HepG2 (cell line): ENCODE measurements around the gene CTIF. TPM values are rescaled to one million over a fixed set of nuclear protein-coding genes. Genes with fewer than 3 reads are reported as not detected.

Source experiments
- AGO2 ChIP-seq: fragments of 200-400 bp; formaldehyde crosslinking; optimal IDR thresholded peaks from 2 replicates; pipeline ENCODE3; 2017; ENCODE audit warnings: mild to moderate bottlenecking, low read depth, low read length, moderate library complexity
- CBX2 ChIP-seq, 2 experiments: fragments of 200-600 bp in 1 of 2; sonication (generic); formaldehyde crosslinking in 1 of 2; IDR thresholded peaks; 2 replicates each; pipeline versions ENCODE4 v1.7.0 to v1.8.1; 2018 to 2022; ENCODE audit warnings: low read depth in 2 of 2, low read length in 1 of 2, mild to moderate bottlenecking in 1 of 2, missing genetic modification reagents in 1 of 2
- HDAC1 ChIP-seq: sonication (generic); formaldehyde crosslinking; IDR thresholded peaks from 2 replicates; pipeline ENCODE4 v1.5.1; 2020; ENCODE audit warnings: mild to moderate bottlenecking, missing genetic modification reagents
- HNF4A ChIP-seq: sonication (generic); formaldehyde crosslinking; IDR thresholded peaks from 2 replicates; pipeline ENCODE4 v1.4.0; 2020; ENCODE audit warnings: missing genetic modification reagents
- HNF4G ChIP-seq, 2 experiments: sonication (generic) in 1 of 2; formaldehyde crosslinking in 1 of 2; IDR thresholded peaks; 2 replicates each; pipeline versions ENCODE4 v1.4.0 to v1.6.1; 2011 to 2020; ENCODE audit warnings: borderline replicate concordance in 2 of 2, low read depth in 2 of 2, mild to moderate bottlenecking in 2 of 2, low read length in 1 of 2, missing genetic modification reagents in 1 of 2, moderate library complexity in 1 of 2
- HOXA3 ChIP-seq: sonication (generic); formaldehyde crosslinking; IDR thresholded peaks from 2 replicates; pipeline ENCODE4 v1.5.0; 2020; ENCODE audit warnings: missing genetic modification reagents
- IKZF1 ChIP-seq: fragments of 450-650 bp; IDR thresholded peaks from 2 replicates; pipeline ENCODE4 v1.7.1; 2016
- KDM1A ChIP-seq: IDR thresholded peaks from 2 replicates; pipeline ENCODE4 v1.6.1; 2016; ENCODE audit warnings: missing compliant biosample characterization
- MED1 ChIP-seq: sonication (generic); formaldehyde crosslinking; IDR thresholded peaks from 2 replicates; pipeline ENCODE4 v1.4.0; 2020; ENCODE audit warnings: missing genetic modification reagents
- NR2F6 ChIP-seq, 2 experiments: IDR thresholded peaks; 2 replicates each; pipeline ENCODE4 v1.6.1; 2016; ENCODE audit warnings: antibody characterized with exemption in 1 of 2, mild to moderate bottlenecking in 1 of 2
- RXRA ChIP-seq: sonication (generic); formaldehyde crosslinking; IDR thresholded peaks from 2 replicates; pipeline ENCODE4 v1.5.1; 2020; ENCODE audit warnings: missing genetic modification reagents
- SOX13 ChIP-seq, 3 experiments: fragments of 450-650 bp in 1 of 3; sonication (generic) in 1 of 3; formaldehyde crosslinking in 1 of 3; IDR thresholded peaks in 2 of 3; conservative IDR thresholded peaks in 1 of 3; 2 replicates each; pipeline versions ENCODE4 v1.5.0 to v1.6.1; 2016 to 2020; ENCODE audit warnings: antibody characterized with exemption in 1 of 3, mild to moderate bottlenecking in 1 of 3, missing compliant biosample characterization in 1 of 3, missing genetic modification reagents in 1 of 3, moderate library complexity in 1 of 3
- TCF7 ChIP-seq: sonication (generic); IDR thresholded peaks from 2 replicates; pipeline ENCODE4 v1.6.1; 2016; ENCODE audit warnings: antibody characterized with exemption, low read depth
- TSC22D2 ChIP-seq: sonication (generic); formaldehyde crosslinking; IDR thresholded peaks from 2 replicates; pipeline ENCODE4 v1.5.1; 2020; ENCODE audit warnings: missing genetic modification reagents, mild to moderate bottlenecking, borderline replicate concordance
- ZMYM3 ChIP-seq: sonication (generic); formaldehyde crosslinking; IDR thresholded peaks from 2 replicates; pipeline ENCODE4 v1.5.1; 2020; ENCODE audit warnings: mild to moderate bottlenecking, missing genetic modification reagents
- ZNF629 ChIP-seq: sonication (generic); formaldehyde crosslinking; conservative IDR thresholded peaks from 2 replicates; pipeline ENCODE4 v1.5.0; 2020; ENCODE audit warnings: missing genetic modification reagents
- ZNF709 ChIP-seq: sonication (generic); formaldehyde crosslinking; IDR thresholded peaks from 2 replicates; pipeline ENCODE4 v1.5.0; 2020; ENCODE audit warnings: mild to moderate bottlenecking, missing genetic modification reagents
- polyA plus RNA-seq, 8 experiments: library from polyadenylated mRNA; depleted of rRNA in 3 of 8; stranded (reverse) in 7 of 8; unstranded in 1 of 8; fragments of >200 nt; fragmentation: Illumina TruSeq in 4 of 8; extraction: Trizol in 4 of 8; gene quantifications; 2 replicates each; pipeline versions ENCODE4 v1.2.1 to v1.2.3, GENCODE V29; 2011 to 2016; ENCODE audit warnings: low read depth in 4 of 8, missing spikeins in 1 of 8, mixed read lengths in 1 of 8; ENCODE audit not compliant: insufficient read depth in 1 of 8
- total RNA-seq, 5 experiments: library from RNA; depleted of rRNA; stranded (reverse); fragments of >200 nt; fragmentation: Illumina TruSeq; extraction: Trizol; gene quantifications; 2 replicates each; pipeline ENCODE4 v1.2.3, GENCODE V29; 2016; ENCODE audit warnings: low read depth in 1 of 5
- TF ChIP-seq, protein P1 (sequence below): sonication (generic); formaldehyde crosslinking; conservative IDR thresholded peaks from 2 replicates; pipeline ENCODE4 v1.4.0; 2020; ENCODE audit warnings: mild to moderate bottlenecking, missing genetic modification reagents, moderate library complexity
- TF ChIP-seq, protein P2 (sequence below): sonication (generic); formaldehyde crosslinking; IDR thresholded peaks from 2 replicates; pipeline ENCODE4 v1.8.0; 2022; ENCODE audit warnings: missing genetic modification reagents, mild to moderate bottlenecking, borderline replicate concordance
- TF ChIP-seq, protein P3 (sequence below): sonication (generic); formaldehyde crosslinking; IDR thresholded peaks from 2 replicates; pipeline ENCODE4 v1.4.0; 2020; ENCODE audit warnings: missing genetic modification reagents

The CTIF gene
- total and polyA plus RNA-seq, 2 of the 13 experiments (the other 11 are each of a cell fraction or from before 2014, with no cell fraction given) = 18.2 to 28.0 TPM

GRCh38 chr18:48574667-48575300, 36.0 kb downstream of the CTIF start (continued):
- TF ChIP-seq, protein P1, sequence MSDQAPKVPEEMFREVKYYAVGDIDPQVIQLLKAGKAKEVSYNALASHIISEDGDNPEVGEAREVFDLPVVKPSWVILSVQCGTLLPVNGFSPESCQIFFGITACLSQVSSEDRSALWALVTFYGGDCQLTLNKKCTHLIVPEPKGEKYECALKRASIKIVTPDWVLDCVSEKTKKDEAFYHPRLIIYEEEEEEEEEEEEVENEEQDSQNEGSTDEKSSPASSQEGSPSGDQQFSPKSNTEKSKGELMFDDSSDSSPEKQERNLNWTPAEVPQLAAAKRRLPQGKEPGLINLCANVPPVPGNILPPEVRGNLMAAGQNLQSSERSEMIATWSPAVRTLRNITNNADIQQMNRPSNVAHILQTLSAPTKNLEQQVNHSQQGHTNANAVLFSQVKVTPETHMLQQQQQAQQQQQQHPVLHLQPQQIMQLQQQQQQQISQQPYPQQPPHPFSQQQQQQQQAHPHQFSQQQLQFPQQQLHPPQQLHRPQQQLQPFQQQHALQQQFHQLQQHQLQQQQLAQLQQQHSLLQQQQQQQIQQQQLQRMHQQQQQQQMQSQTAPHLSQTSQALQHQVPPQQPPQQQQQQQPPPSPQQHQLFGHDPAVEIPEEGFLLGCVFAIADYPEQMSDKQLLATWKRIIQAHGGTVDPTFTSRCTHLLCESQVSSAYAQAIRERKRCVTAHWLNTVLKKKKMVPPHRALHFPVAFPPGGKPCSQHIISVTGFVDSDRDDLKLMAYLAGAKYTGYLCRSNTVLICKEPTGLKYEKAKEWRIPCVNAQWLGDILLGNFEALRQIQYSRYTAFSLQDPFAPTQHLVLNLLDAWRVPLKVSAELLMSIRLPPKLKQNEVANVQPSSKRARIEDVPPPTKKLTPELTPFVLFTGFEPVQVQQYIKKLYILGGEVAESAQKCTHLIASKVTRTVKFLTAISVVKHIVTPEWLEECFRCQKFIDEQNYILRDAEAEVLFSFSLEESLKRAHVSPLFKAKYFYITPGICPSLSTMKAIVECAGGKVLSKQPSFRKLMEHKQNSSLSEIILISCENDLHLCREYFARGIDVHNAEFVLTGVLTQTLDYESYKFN (CRISPR knock-in tag) = peak; percentile 19; the same call in 1 of the 2 replicates
- TF ChIP-seq ZMYM3 (CRISPR knock-in tag) = peak; percentile 94
- TF ChIP-seq KDM1A (CRISPR knock-in tag) = peak; percentile 64; the same call in 1 of the 2 replicates
- TF ChIP-seq MED1 (CRISPR knock-in tag) = 0 out of 2 replicates have a peak, but pooled peaks have one; percentile 15
- TF ChIP-seq TSC22D2 (CRISPR knock-in tag) = no peak
- TF ChIP-seq, protein P2, sequence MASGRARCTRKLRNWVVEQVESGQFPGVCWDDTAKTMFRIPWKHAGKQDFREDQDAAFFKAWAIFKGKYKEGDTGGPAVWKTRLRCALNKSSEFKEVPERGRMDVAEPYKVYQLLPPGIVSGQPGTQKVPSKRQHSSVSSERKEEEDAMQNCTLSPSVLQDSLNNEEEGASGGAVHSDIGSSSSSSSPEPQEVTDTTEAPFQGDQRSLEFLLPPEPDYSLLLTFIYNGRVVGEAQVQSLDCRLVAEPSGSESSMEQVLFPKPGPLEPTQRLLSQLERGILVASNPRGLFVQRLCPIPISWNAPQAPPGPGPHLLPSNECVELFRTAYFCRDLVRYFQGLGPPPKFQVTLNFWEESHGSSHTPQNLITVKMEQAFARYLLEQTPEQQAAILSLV = 0 out of 2 replicates have a peak, but pooled peaks have one; percentile 24
- TF ChIP-seq NR2F6 (IDR thresholded peaks at IDR 0.05) = 0 out of 2 replicates have a peak, but pooled peaks have one; percentile 28
- no peak for TF ChIP-seq NR2F6 (CRISPR knock-in tag; IDR thresholded peaks at IDR 0.05)
- TF ChIP-seq ZNF709 = 0 out of 2 replicates have a peak, but pooled peaks have one; percentile 6
- TF ChIP-seq HNF4A (CRISPR knock-in tag) = peak; percentile 65
- TF ChIP-seq HDAC1 (CRISPR knock-in tag) = peak; percentile 26
- TF ChIP-seq, protein P3, sequence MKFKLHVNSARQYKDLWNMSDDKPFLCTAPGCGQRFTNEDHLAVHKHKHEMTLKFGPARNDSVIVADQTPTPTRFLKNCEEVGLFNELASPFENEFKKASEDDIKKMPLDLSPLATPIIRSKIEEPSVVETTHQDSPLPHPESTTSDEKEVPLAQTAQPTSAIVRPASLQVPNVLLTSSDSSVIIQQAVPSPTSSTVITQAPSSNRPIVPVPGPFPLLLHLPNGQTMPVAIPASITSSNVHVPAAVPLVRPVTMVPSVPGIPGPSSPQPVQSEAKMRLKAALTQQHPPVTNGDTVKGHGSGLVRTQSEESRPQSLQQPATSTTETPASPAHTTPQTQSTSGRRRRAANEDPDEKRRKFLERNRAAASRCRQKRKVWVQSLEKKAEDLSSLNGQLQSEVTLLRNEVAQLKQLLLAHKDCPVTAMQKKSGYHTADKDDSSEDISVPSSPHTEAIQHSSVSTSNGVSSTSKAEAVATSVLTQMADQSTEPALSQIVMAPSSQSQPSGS (CRISPR knock-in tag) = no peak
- peak; percentile 29; the same call in 1 of the 2 replicates for TF ChIP-seq ZNF629 (CRISPR knock-in tag)
- TF ChIP-seq CBX2 (IDR thresholded peaks at IDR 0.05; ENCODE audit: low read depth, low read length) = no peak
- no peak for TF ChIP-seq CBX2 (CRISPR knock-in tag; IDR thresholded peaks at IDR 0.05; ENCODE audit: low read depth)
- TF ChIP-seq AGO2 = peak; percentile 7
- peak; percentile 42; the same call in 1 of the 2 replicates for TF ChIP-seq HOXA3 (CRISPR knock-in tag)
- peak; percentile 18; the same call in 1 of the 2 replicates for TF ChIP-seq TCF7
- TF ChIP-seq HNF4G (IDR thresholded peaks at IDR 0.05; ENCODE audit: borderline replicate concordance, low read depth, low read length) = peak; percentile 57
- TF ChIP-seq HNF4G (CRISPR knock-in tag; IDR thresholded peaks at IDR 0.05; ENCODE audit: borderline replicate concordance, low read depth) = no peak
- TF ChIP-seq SOX13 (IDR thresholded peaks at IDR 0.05) = no peak
- peak in 1 of 2 experiments; percentile 35; a peak in 1 of 4 replicates for TF ChIP-seq SOX13 (CRISPR knock-in tag; conservative IDR thresholded peaks at IDR 0.05 in 1 of 2, IDR thresholded peaks at IDR 0.05 in 1 of 2)
- no peak for TF ChIP-seq IKZF1
- peak; percentile 24; the same call in 1 of the 2 replicates for TF ChIP-seq RXRA (CRISPR knock-in tag)
